HEK293T (cell line): ENCODE results near the gene TLCD1.

Experiments
- BHLHE40 ChIP-seq: fragments of 450-650 bp; IDR thresholded peaks from 2 replicates; pipeline ENCODE4 v1.6.1; 2016; ENCODE audit warnings: mild to moderate bottlenecking, moderate library complexity, borderline replicate concordance
- ELF4 ChIP-seq: fragments of 450-650 bp; IDR thresholded peaks from 2 replicates; pipeline ENCODE4 v1.6.1; 2017; ENCODE audit warnings: antibody characterized with exemption
- FOXA1 ChIP-seq: fragments of 450-650 bp; IDR thresholded peaks from 2 replicates; pipeline ENCODE4 v1.6.1; 2016; ENCODE audit warnings: mild to moderate bottlenecking
- FOXM1 ChIP-seq: fragments of 450-650 bp; IDR thresholded peaks from 2 replicates; pipeline ENCODE4 v1.6.1; 2017; ENCODE audit warnings: mild to moderate bottlenecking, borderline replicate concordance
- L3MBTL2 ChIP-seq: fragments of 450-650 bp; conservative IDR thresholded peaks from 2 replicates; pipeline ENCODE4 v1.6.1; 2016; ENCODE audit warnings: mild to moderate bottlenecking
- LEF1 ChIP-seq: fragments of 450-650 bp; IDR thresholded peaks from 2 replicates; pipeline ENCODE4 v1.6.1; 2017; ENCODE audit warnings: mild to moderate bottlenecking, borderline replicate concordance
- NFRKB ChIP-seq: fragments of 450-650 bp; IDR thresholded peaks from 2 replicates; pipeline ENCODE4 v1.6.1; 2016; ENCODE audit warnings: mild to moderate bottlenecking, moderate library complexity
- SP1 ChIP-seq: fragments of 450-650 bp; IDR thresholded peaks from 2 replicates; pipeline ENCODE4 v1.6.1; 2017
- SUZ12 ChIP-seq: fragments of 450-650 bp; IDR thresholded peaks from 2 replicates; pipeline ENCODE4 v1.6.1; 2016; ENCODE audit warnings: mild to moderate bottlenecking
- TARDBP ChIP-seq: fragments of 450-650 bp; IDR thresholded peaks from 2 replicates; pipeline ENCODE4 v1.6.1; 2016
- ZNF384 ChIP-seq: fragments of 450-650 bp; IDR thresholded peaks from 2 replicates; pipeline ENCODE4 v1.6.1; 2016

DNA sequence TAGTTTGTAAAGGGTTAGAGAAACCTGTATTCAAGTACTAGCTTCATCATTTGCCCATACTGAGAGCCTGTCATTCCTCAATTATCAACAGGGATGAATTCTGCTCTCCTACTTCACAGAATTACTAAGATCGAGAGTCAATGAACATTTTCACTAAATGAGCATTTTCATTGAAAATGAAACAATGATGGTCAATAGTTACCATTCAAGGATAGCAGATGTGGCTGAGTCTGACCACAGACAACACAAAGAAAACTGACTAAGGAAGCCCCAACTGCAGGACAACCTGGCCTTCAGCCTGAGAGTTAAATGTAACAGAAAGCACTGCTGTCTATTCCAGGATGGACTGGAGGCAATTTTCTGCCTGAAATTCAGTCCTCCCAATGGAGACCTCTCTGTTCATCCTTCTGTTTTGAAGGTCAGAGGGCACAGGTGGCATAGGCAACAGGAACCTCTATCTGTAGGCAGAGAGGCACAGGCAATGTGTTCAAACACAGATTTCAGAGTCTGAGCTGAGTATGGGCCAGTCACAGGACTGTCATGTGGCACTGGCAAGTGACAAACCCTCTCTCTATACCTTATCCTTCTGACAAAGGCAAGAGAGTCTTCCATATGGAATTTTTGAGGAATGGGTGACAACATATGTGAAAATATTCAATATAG is 37.2 kb upstream of the TLCD1 start:
- TF ChIP-seq BHLHE40 (no peak), TARDBP (no peak), SUZ12 (no peak), ZNF384 (no peak), L3MBTL2 (no peak), FOXM1 (no peak), LEF1 (no peak), SP1 (no peak), ELF4 (no peak), FOXA1 (no peak), NFRKB (no peak)
